Smooth muscle cell of the coronary artery (primary cell): ENCODE measurements around the gene SLIT2. TPM values are rescaled to one million over a fixed set of nuclear protein-coding genes. Genes with fewer than 3 reads are reported as not detected.

Source experiments
- total RNA-seq: library from RNA; depleted of rRNA; stranded (reverse); fragments of >200 nt; gene quantifications from 2 replicates; pipeline ENCODE4 v1.2.3, GENCODE V29; 2014; ENCODE audit warnings: low replicate concordance

Gene SLIT2
- total RNA-seq: 23.8 and 36.9 TPM in 2 replicates

GRCh38 chr4:20251796-20252655 lies at the start of gene SLIT2:
Gene SLIT2 (plus strand): TSS chr4:20251905. CDS start chr4:20253816, 1,911 bp downstream.

